ENCODE data around the gene UGT1A7. TPM values are rescaled to one million over a fixed set of nuclear protein-coding genes. Genes with fewer than 3 reads are reported as not detected.
"Not testable (repeated sequence)": the region's sequence is repeated elsewhere in the genome, so short reads cannot be mapped to it uniquely, and the experiment has no call there.

UGT1A7 gene
- total RNA-seq, 1 experiment from 2014 or later = not detected

DNA sequence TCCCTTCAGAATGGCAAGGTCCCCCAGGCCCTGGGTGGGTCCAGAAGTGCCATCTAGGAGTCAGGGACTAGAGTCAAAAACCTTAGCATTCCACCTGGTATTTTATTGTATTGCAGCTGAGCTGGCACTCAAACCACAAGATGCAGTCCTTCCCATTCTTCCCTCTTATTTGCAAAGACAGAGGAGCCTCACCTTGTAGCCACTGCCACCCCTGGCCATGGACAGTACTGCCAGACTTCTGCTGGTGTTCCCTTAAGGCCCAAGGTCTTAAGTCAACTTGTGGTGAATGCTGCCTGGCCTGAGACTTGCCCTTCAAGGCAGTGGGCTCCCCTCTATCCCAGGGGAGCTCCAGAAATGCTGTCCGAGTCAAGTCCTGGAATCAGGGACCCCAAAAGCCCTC is 38.6 kb upstream of the UGT1A7 start:
- intact Hi-C loops (cut with micrococcal nuclease) = no loop called here
- H3K4me3 Mint-ChIP-seq (ENCODE audit: unreplicated experiment) = no peak overlapping the region
- TF ChIP-seq, protein P1, sequence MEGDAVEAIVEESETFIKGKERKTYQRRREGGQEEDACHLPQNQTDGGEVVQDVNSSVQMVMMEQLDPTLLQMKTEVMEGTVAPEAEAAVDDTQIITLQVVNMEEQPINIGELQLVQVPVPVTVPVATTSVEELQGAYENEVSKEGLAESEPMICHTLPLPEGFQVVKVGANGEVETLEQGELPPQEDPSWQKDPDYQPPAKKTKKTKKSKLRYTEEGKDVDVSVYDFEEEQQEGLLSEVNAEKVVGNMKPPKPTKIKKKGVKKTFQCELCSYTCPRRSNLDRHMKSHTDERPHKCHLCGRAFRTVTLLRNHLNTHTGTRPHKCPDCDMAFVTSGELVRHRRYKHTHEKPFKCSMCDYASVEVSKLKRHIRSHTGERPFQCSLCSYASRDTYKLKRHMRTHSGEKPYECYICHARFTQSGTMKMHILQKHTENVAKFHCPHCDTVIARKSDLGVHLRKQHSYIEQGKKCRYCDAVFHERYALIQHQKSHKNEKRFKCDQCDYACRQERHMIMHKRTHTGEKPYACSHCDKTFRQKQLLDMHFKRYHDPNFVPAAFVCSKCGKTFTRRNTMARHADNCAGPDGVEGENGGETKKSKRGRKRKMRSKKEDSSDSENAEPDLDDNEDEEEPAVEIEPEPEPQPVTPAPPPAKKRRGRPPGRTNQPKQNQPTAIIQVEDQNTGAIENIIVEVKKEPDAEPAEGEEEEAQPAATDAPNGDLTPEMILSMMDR (IDR thresholded peaks at IDR 0.05; ENCODE audit: unreplicated experiment) = no peak
- no TSS peak for BruUV-seq (replicated peaks)
- ChIA-PET POLR2A (no interaction called here), CTCF (no interaction called here)
- peak; percentile 24 for DNase-seq (ENCODE audit: unreplicated experiment)
- peaks cover 7% of the 10 kb centered on the region for H3K9me3 Mint-ChIP-seq (ENCODE audit: unreplicated experiment)
- no peak overlapping the region for H3K27ac Mint-ChIP-seq (ENCODE audit: low read depth, unreplicated experiment)
- H3K4me1 Mint-ChIP-seq (ENCODE audit: insufficient read depth, unreplicated experiment) = no peaks in the 10 kb centered on the region
- H3K36me3 Mint-ChIP-seq (ENCODE audit: insufficient read depth, unreplicated experiment) = peaks cover 5% of the 10 kb centered on the region
- H3K27me3 Mint-ChIP-seq (ENCODE audit: insufficient read depth, unreplicated experiment) = no peaks in the 10 kb centered on the region

DNA sequence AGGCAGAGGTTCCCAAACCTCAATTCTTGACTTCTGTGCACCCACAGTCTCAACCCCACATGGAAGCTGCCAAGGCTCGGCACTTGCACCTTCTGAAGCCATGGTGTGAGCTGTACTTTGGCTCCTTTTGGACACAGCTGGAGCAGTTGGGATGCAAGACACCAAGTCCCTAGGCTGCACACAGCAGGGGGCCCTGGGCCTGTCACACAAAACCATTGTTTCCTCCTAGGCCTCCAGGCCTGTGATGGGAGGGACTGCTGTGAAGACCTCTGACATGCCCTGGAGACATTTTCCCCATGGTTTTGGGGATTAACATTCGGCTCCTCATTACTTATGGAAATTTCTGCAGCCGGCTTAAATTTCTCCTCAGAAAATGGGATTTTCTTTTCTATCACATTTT is 35.7 kb upstream of the UGT1A7 start:
- DNase-seq (ENCODE audit: unreplicated experiment); CTCF ChIA-PET; H3K27me3 Mint-ChIP-seq (ENCODE audit: insufficient read depth, unreplicated experiment); H3K36me3 Mint-ChIP-seq (ENCODE audit: insufficient read depth, unreplicated experiment); intact Hi-C loops (cut with micrococcal nuclease); H3K9me3 Mint-ChIP-seq (ENCODE audit: unreplicated experiment); BruUV-seq (replicated peaks); H3K4me1 Mint-ChIP-seq (ENCODE audit: insufficient read depth, unreplicated experiment); POLR2A ChIA-PET; H3K27ac Mint-ChIP-seq (ENCODE audit: low read depth, unreplicated experiment); H3K4me3 Mint-ChIP-seq (ENCODE audit: unreplicated experiment): not testable (repeated sequence)

DNA sequence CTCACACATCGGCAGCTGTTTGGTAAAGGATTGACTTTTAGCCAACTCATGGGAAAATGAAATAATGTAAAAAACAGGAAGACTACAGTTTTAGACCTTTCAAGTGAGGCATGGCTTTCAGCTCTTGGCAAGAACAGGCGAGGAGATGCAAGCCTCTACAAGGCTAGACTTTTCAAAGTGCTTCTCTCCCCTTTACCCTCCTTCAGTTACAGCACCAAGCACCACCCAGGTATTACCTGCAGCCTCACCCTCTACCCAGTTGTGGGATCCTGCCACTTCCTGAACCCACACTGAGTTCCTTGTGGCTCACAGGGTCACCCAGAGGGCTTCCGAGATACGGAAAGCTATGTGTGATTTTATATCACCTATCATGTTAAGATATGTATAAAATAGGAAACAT is 30.7 kb upstream of the UGT1A7 start:
- H3K27me3 Mint-ChIP-seq (ENCODE audit: insufficient read depth, unreplicated experiment) = no peaks in the 10 kb centered on the region
- no TSS peak for BruUV-seq (replicated peaks)
- intact Hi-C loops (cut with micrococcal nuclease) = no loop called here
- H3K4me3 Mint-ChIP-seq (ENCODE audit: unreplicated experiment) = no peak overlapping the region
- ChIA-PET POLR2A (no interaction called here), CTCF (no interaction called here)
- no peak for DNase-seq (ENCODE audit: unreplicated experiment)
- no peak overlapping the region for H3K27ac Mint-ChIP-seq (ENCODE audit: low read depth, unreplicated experiment)
- TF ChIP-seq, protein P1 (IDR thresholded peaks at IDR 0.05; ENCODE audit: unreplicated experiment) = no peak
- peaks cover 7% of the 10 kb centered on the region for H3K9me3 Mint-ChIP-seq (ENCODE audit: unreplicated experiment)
- no peaks in the 10 kb centered on the region for H3K36me3 Mint-ChIP-seq (ENCODE audit: insufficient read depth, unreplicated experiment)
- H3K4me1 Mint-ChIP-seq (ENCODE audit: insufficient read depth, unreplicated experiment) = no peaks in the 10 kb centered on the region

DNA sequence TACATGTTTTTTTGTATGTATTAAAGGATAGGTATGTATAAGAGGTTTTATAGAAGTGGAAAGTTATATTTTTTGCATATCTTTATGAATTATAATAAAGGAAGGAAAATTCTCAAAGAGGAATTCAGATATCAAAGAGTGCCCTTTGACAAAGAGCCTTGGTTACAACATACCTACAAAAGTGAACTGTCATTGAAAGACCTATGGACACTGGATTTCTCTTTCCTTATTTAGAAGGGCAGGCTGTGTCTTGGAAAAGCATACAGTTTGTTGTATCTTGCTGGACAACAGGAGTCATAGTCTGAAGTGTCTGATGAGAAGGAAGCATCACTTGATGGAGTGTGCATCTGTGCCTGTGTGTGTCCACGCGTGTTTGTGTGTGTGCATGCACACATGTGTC is 30.3 kb upstream of the UGT1A7 start:
- no peaks in the 10 kb centered on the region for H3K4me1 Mint-ChIP-seq (ENCODE audit: insufficient read depth, unreplicated experiment)
- peaks cover 4% of the 10 kb centered on the region for H3K9me3 Mint-ChIP-seq (ENCODE audit: unreplicated experiment)
- intact Hi-C loops (cut with micrococcal nuclease) = no loop called here
- H3K27me3 Mint-ChIP-seq (ENCODE audit: insufficient read depth, unreplicated experiment) = no peaks in the 10 kb centered on the region
- H3K4me3 Mint-ChIP-seq (ENCODE audit: unreplicated experiment) = no peak overlapping the region
- DNase-seq (ENCODE audit: unreplicated experiment) = no peak
- H3K36me3 Mint-ChIP-seq (ENCODE audit: insufficient read depth, unreplicated experiment) = no peaks in the 10 kb centered on the region
- ChIA-PET POLR2A (no interaction called here), CTCF (interaction anchor here (0.6 kb wide), 1 partner anchor 24 kb away, joined by 3 read pairs; no protein-coding TSS in a partner anchor)
- TF ChIP-seq, protein P1 (IDR thresholded peaks at IDR 0.05; ENCODE audit: unreplicated experiment) = no peak
- no peak overlapping the region for H3K27ac Mint-ChIP-seq (ENCODE audit: low read depth, unreplicated experiment)
- no TSS peak for BruUV-seq (replicated peaks)

DNA sequence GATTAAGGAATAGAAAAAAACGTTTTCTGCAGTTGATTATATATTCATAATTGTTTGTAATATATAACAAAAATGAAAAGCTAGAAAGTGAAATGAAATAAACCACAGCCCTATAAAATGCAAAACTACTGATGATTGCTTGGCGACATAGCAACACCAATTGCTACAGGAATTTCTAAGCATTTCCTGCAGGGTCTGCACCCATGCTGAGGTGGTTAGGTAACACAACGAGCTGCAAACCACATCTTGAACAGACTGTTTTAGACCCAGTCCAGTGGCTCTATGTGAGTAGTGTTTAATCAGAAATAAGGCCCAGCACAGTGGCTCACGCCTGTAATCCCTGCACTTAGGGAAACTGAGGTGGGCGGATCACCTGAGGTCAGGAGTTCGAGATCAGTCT is 27.2 kb upstream of the UGT1A7 start:
- no peak overlapping the region for H3K27ac Mint-ChIP-seq (ENCODE audit: low read depth, unreplicated experiment)
- POLR2A ChIA-PET = interaction anchor here (0.6 kb wide), 1 partner anchor 59 kb away, joined by 3 read pairs; no protein-coding TSS in a partner anchor
- no TSS peak for BruUV-seq (replicated peaks)

More for the DNA sequence above, 27.2 kb upstream of the UGT1A7 start:
- no peaks in the 10 kb centered on the region for H3K36me3 Mint-ChIP-seq (ENCODE audit: insufficient read depth, unreplicated experiment)
- TF ChIP-seq, protein P1 (IDR thresholded peaks at IDR 0.05; ENCODE audit: unreplicated experiment) = no peak
- CTCF ChIA-PET = no interaction called here
- no peaks in the 10 kb centered on the region for H3K9me3 Mint-ChIP-seq (ENCODE audit: unreplicated experiment)
- no peak for DNase-seq (ENCODE audit: unreplicated experiment)
- H3K4me1 Mint-ChIP-seq (ENCODE audit: insufficient read depth, unreplicated experiment) = no peaks in the 10 kb centered on the region
- intact Hi-C loops (cut with micrococcal nuclease) = no loop called here
- H3K27me3 Mint-ChIP-seq (ENCODE audit: insufficient read depth, unreplicated experiment) = peaks cover 14% of the 10 kb centered on the region
- no peak overlapping the region for H3K4me3 Mint-ChIP-seq (ENCODE audit: unreplicated experiment)
